GM20431 (cell line): Measurements from ENCODE around the gene COL6A3.

Source experiments
- in situ Hi-C: fragments of 300-500 bp; cut with MseI, MboI; formaldehyde crosslinking; loops from one replicate; pipeline ENCODE4 v1.15.0; 2020; ENCODE audit warnings: low sequenced_read_pairs; ENCODE audit not compliant: unreplicated experiment

Gene COL6A3

GRCh38 chr2:237353215-237353614 is 60.7 kb downstream of the COL6A3 start:
- in situ Hi-C loops = no loop called here

GRCh38 chr2:237352279-237352845 is 61.6 kb downstream of the COL6A3 start:
- in situ Hi-C loops = no loop called here

GRCh38 chr2:237351796-237352195 is 62.2 kb downstream of the COL6A3 start:
- in situ Hi-C loops = no loop called here

GRCh38 chr2:237351046-237351445 is 62.9 kb downstream of the COL6A3 start:
- in situ Hi-C loops = no loop called here

- in situ Hi-C loops = no loop called here
Observed at GRCh38 chr2:237350597-237350996, 63.4 kb downstream of the COL6A3 start.

- in situ Hi-C loops = no loop called here
Observed at GRCh38 chr2:237350070-237350469, 63.9 kb downstream of the COL6A3 start.

GRCh38 chr2:237348281-237348865 is 65.6 kb downstream of the COL6A3 start:
- in situ Hi-C loops = no loop called here

GRCh38 chr2:237345891-237346640 is 67.9 kb downstream of the COL6A3 start:
- in situ Hi-C loops = no loop called here

GRCh38 chr2:237345411-237345810 is 68.6 kb downstream of the COL6A3 start:
- in situ Hi-C loops = no loop called here

GRCh38 chr2:237344942-237345341 is 69.0 kb downstream of the COL6A3 start:
- in situ Hi-C loops = no loop called here

GRCh38 chr2:237343993-237344392 is 70.0 kb downstream of the COL6A3 start:
- in situ Hi-C loops = no loop called here

- in situ Hi-C loops = no loop called here
Observed at GRCh38 chr2:237341872-237342271, 72.1 kb downstream of the COL6A3 start.

GRCh38 chr2:237337586-237337985 is 76.4 kb downstream of the COL6A3 start:
- in situ Hi-C loops = no loop called here

GRCh38 chr2:237336131-237336530 is 77.8 kb downstream of the COL6A3 start:
- in situ Hi-C loops = no loop called here

- in situ Hi-C loops = no loop called here
Observed at GRCh38 chr2:237333748-237334147, 80.2 kb downstream of the COL6A3 start.

GRCh38 chr2:237330541-237330940 is 83.4 kb downstream of the COL6A3 start:
- in situ Hi-C loops = no loop called here

- in situ Hi-C loops = no loop called here
Observed at GRCh38 chr2:237327175-237327950, 86.6 kb downstream of the COL6A3 start.

- in situ Hi-C loops = no loop called here
Observed at GRCh38 chr2:237326266-237327171, 87.4 kb downstream of the COL6A3 start.

GRCh38 chr2:237324837-237325236 is 89.1 kb downstream of the COL6A3 start:
- in situ Hi-C loops = no loop called here

GRCh38 chr2:237324405-237324831 is 89.5 kb downstream of the COL6A3 start:
- in situ Hi-C loops = no loop called here
